ENCODE measurements around the gene BCAR3.

DNA sequence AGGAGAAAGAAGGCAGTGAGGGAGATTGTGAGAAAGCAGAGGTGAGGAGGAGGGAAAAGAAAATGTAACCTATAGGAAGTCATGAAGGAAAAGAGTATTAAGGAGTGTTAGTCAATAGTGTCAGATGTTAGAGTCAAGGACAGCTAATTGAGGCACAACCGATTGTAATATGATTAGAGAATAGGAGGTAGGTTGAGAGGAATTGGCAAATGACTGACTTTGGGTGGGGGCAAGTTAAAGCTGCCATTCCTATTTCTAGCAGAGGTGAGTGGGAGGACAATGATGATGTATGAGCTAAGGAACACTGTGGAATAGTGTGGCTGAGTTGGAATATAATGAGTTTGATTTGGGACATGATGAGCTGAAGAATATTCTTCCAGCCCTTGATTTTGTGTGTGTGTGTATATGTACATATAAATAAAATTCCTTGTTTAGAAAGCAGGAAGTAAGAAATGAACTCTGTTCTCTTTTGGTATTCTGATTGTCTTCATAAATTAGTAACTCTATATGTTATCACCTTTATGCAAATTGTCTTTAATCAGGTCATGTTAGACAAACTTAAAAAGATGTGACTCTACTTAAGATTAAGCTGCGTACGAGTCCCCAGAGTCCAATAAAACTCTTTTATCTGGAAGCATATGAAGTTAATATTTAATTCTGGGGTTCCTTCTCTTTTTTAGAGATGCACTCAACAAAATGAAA, 135.3 kb downstream of the BCAR3 start:
- TF ChIP-seq, protein P1, sequence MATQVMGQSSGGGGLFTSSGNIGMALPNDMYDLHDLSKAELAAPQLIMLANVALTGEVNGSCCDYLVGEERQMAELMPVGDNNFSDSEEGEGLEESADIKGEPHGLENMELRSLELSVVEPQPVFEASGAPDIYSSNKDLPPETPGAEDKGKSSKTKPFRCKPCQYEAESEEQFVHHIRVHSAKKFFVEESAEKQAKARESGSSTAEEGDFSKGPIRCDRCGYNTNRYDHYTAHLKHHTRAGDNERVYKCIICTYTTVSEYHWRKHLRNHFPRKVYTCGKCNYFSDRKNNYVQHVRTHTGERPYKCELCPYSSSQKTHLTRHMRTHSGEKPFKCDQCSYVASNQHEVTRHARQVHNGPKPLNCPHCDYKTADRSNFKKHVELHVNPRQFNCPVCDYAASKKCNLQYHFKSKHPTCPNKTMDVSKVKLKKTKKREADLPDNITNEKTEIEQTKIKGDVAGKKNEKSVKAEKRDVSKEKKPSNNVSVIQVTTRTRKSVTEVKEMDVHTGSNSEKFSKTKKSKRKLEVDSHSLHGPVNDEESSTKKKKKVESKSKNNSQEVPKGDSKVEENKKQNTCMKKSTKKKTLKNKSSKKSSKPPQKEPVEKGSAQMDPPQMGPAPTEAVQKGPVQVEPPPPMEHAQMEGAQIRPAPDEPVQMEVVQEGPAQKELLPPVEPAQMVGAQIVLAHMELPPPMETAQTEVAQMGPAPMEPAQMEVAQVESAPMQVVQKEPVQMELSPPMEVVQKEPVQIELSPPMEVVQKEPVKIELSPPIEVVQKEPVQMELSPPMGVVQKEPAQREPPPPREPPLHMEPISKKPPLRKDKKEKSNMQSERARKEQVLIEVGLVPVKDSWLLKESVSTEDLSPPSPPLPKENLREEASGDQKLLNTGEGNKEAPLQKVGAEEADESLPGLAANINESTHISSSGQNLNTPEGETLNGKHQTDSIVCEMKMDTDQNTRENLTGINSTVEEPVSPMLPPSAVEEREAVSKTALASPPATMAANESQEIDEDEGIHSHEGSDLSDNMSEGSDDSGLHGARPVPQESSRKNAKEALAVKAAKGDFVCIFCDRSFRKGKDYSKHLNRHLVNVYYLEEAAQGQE (IDR thresholded peaks at IDR 0.05; ENCODE audit: low read depth), result no peak
- no peak for TF ChIP-seq EP300 (IDR thresholded peaks at IDR 0.05; ENCODE audit: borderline replicate concordance)
- no peak for TF ChIP-seq MAX (IDR thresholded peaks at IDR 0.05)
- TF ChIP-seq NFIC (IDR thresholded peaks at IDR 0.05), result no peak
- no peak for TF ChIP-seq CEBPB (IDR thresholded peaks at IDR 0.05)
- TF ChIP-seq, protein P2, sequence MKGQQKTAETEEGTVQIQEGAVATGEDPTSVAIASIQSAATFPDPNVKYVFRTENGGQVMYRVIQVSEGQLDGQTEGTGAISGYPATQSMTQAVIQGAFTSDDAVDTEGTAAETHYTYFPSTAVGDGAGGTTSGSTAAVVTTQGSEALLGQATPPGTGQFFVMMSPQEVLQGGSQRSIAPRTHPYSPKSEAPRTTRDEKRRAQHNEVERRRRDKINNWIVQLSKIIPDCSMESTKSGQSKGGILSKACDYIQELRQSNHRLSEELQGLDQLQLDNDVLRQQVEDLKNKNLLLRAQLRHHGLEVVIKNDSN (IDR thresholded peaks at IDR 0.05), result no peak
- no peak for TF ChIP-seq RAD21 (IDR thresholded peaks at IDR 0.05; ENCODE audit: low read depth)
- TF ChIP-seq TAF1 (IDR thresholded peaks at IDR 0.05; ENCODE audit: low read depth), result no peak
- no peak for TF ChIP-seq YY1 (IDR thresholded peaks at IDR 0.05; ENCODE audit: low read depth)
- no peak for TF ChIP-seq CREB1 (IDR thresholded peaks at IDR 0.05; ENCODE audit: low read depth)
